Chondrocyte (in vitro differentiated cells): ENCODE results near the gene ATG101. TPM values are rescaled to one million over a fixed set of nuclear protein-coding genes. Genes with fewer than 3 reads are reported as not detected.
A peak's percentile ranks its signal among the peaks of the same experiment; 100 is the strongest.

Experiments used
- DNase-seq: peaks from one replicate; pipeline ENCODE4 v3.0.0; 2021; ENCODE audit warnings: mixed read lengths, low spot score
- H3K27ac Mint-ChIP-seq: one replicate; pipeline ENCODE4 v1.8.0; 2021; ENCODE audit warnings: mild to moderate bottlenecking, moderate library complexity, mixed read lengths; ENCODE audit not compliant: unreplicated experiment
- H3K27me3 Mint-ChIP-seq: 2 replicates; pipeline ENCODE4 v1.8.0; 2021; ENCODE audit warnings: low read depth, mixed read lengths
- H3K36me3 Mint-ChIP-seq: 2 replicates; pipeline ENCODE4 v1.8.0; 2021; ENCODE audit warnings: low read depth, mixed read lengths
- H3K4me1 Mint-ChIP-seq: 2 replicates; pipeline ENCODE4 v1.8.0; 2021; ENCODE audit warnings: low read depth, mild to moderate bottlenecking, mixed read lengths
- H3K4me3 Mint-ChIP-seq: one replicate; pipeline ENCODE4 v1.8.0; 2021; ENCODE audit warnings: mild to moderate bottlenecking, moderate library complexity, mixed read lengths; ENCODE audit not compliant: unreplicated experiment
- H3K9me3 Mint-ChIP-seq: 2 replicates; pipeline ENCODE4 v1.8.0; 2021; ENCODE audit warnings: low read depth, mixed read lengths
- total RNA-seq: library from RNA; stranded (reverse); gene quantifications from 3 replicates; pipeline ENCODE4 v1.2.1, GENCODE V29; 2021
- TF ChIP-seq, protein P1 (sequence below): fragments of 200-600 bp; sonication (generic); IDR thresholded peaks from 2 replicates; pipeline ENCODE4 v1.5.0; 2021; ENCODE audit warnings: antibody characterized with exemption, mild to moderate bottlenecking, moderate library complexity

The ATG101 gene
- total RNA-seq, 1 donor from 2014 or later = 48.0 TPM

DNA sequence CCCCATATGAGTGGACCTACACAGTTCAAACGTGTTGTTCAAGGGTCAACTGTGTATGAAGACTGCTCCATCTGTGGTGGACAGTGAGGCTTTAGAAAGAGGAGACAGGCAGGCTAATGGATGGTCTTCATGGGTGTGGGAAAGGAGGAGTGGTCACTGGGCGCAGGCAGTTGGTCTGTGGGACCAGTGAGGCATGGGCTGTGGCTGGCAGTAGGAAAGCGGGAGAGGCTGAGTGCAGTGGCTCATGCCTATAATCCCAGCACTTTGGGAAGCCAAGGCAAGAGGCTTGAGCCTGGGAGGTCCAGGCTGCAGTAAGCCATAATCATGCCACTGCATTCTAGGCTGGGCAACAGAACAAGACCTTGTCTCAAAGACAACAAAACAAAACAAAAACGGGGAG is 20.5 kb upstream of the ATG101 start:
- DNase-seq = no peak
- Mint-ChIP-seq H3K27me3 (no peaks in the 10 kb centered on the region), H3K36me3 (no peaks in the 10 kb centered on the region), H3K9me3 (no peaks in the 10 kb centered on the region), H3K27ac (no peak overlapping the region), H3K4me3 (peak overlapping the region; percentile 38), H3K4me1 (peaks cover 25% of the 10 kb centered on the region)
- TF ChIP-seq, protein P1, sequence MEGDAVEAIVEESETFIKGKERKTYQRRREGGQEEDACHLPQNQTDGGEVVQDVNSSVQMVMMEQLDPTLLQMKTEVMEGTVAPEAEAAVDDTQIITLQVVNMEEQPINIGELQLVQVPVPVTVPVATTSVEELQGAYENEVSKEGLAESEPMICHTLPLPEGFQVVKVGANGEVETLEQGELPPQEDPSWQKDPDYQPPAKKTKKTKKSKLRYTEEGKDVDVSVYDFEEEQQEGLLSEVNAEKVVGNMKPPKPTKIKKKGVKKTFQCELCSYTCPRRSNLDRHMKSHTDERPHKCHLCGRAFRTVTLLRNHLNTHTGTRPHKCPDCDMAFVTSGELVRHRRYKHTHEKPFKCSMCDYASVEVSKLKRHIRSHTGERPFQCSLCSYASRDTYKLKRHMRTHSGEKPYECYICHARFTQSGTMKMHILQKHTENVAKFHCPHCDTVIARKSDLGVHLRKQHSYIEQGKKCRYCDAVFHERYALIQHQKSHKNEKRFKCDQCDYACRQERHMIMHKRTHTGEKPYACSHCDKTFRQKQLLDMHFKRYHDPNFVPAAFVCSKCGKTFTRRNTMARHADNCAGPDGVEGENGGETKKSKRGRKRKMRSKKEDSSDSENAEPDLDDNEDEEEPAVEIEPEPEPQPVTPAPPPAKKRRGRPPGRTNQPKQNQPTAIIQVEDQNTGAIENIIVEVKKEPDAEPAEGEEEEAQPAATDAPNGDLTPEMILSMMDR = no peak

DNA sequence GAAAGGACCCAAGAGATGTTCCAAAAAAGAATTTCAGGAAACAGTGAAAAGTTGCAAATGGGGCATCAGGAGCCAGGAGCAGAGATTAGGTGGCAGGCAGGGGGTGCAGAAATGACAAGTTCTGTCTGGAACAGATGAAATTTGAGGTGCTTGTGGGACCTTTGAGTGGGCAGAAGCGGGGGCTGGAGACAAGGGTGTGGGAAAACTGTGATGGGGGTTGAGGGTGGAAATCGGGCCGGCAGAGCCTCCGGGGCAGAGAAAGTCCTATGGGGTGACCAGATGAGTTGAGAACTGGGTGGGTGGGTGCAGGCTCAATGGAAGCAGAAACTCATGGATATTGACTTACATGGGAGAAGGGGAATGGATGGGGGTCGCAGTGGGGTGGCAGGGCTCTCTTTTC is 20.1 kb upstream of the ATG101 start:
- no peak overlapping the region for H3K27ac Mint-ChIP-seq
- no peaks in the 10 kb centered on the region for H3K9me3 Mint-ChIP-seq
- H3K4me1 Mint-ChIP-seq = peaks cover 25% of the 10 kb centered on the region
- no peaks in the 10 kb centered on the region for H3K36me3 Mint-ChIP-seq
- H3K4me3 Mint-ChIP-seq = peak overlapping the region; percentile 38
- DNase-seq = no peak
- TF ChIP-seq, protein P1 = no peak
- no peaks in the 10 kb centered on the region for H3K27me3 Mint-ChIP-seq

DNA sequence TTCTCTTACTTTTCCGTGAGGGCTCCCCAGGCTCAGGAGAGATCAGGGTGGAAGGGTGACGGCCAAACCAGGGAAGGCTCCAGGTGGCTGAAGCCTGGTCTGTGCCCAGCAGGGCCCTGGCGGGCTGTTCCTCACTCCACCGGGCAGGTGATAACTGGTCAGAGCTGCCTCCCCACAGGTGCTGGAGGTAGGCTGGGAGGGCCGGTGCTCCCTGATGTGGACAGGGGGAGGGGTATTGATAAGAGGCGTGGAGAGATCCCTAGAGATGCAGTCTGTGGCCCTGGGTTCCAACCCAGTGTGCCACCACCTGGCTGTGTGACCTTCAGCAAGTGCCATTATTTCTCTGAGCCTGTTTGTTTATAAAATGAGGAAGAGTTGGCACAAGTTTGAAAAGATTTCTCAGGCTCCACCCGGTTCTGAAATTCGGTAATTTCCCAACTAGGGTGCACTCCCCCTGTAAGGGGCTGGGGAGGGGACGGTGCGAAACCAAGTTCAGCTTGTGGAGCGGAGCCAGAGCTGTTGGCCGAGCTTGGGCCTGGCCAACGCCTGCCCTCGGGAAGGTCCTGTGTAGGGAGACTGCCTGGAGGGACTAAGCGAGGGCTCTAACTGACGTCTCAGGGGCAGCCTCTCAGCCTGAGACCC is 19.5 kb upstream of the ATG101 start:
- TF ChIP-seq, protein P1 = no peak
- Mint-ChIP-seq H3K9me3 (no peaks in the 10 kb centered on the region), H3K27ac (peak overlapping the region; percentile 89), H3K4me3 (peak overlapping the region; percentile 73), H3K27me3 (no peaks in the 10 kb centered on the region), H3K36me3 (no peaks in the 10 kb centered on the region), H3K4me1 (peaks cover 25% of the 10 kb centered on the region)
- no peak for DNase-seq

DNA sequence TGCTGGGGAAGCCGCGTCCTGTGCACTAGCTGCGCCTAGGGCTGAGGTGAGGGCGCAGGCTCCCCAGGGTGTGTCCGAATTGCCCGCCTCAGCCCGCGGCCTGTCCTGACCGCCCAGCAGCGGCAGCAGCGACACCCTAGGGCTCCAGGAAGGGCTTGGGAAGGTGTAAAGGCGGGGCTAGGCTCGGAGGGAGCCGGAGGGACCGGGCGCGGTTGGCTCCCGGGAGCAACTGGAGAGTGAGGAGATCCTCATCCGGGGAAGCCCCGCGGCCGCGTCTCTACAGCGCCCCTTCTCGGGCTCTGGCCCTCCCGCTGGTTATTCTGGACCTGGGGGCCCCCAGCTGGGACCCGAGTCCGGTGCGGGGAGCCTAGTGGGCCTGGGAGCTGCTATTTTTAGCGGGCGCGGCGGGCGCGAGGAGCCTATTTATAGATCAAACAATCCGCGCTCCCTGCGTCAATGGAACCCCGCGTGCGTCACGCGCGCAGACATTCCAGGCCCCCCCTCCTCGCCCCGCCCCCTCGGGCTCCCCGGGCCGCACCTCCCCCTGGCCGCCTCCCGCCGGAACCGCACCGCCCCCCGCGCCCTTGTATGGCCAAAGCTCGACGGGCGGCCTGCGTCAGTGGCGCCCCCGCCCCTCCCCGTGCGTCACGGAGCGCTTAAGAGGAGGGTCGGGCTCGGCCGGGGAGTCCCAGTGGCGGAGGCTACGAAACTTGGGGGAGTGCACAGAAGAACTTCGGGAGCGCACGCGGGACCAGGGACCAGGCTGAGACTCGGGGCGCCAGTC is 18.8 kb upstream of the ATG101 start, which contains the start of gene NR4A1:
TSS of gene NR4A1 (plus strand) at position 685 of the 784 bp plus-strand sequence. CDS start 2,887 bp downstream, outside the sequence.
- H3K9me3 Mint-ChIP-seq = no peaks in the 10 kb centered on the region
- no peak for DNase-seq
- TF ChIP-seq, protein P1 = peak; percentile 48
- H3K4me3 Mint-ChIP-seq = peak within 1 kb of the TSS; percentile 73
- peaks cover 25% of the 10 kb centered on the region for H3K4me1 Mint-ChIP-seq
- no peaks in the 10 kb centered on the region for H3K27me3 Mint-ChIP-seq
- no peaks in the 10 kb centered on the region for H3K36me3 Mint-ChIP-seq
- peak within 1 kb of the TSS; percentile 89 for H3K27ac Mint-ChIP-seq

DNA sequence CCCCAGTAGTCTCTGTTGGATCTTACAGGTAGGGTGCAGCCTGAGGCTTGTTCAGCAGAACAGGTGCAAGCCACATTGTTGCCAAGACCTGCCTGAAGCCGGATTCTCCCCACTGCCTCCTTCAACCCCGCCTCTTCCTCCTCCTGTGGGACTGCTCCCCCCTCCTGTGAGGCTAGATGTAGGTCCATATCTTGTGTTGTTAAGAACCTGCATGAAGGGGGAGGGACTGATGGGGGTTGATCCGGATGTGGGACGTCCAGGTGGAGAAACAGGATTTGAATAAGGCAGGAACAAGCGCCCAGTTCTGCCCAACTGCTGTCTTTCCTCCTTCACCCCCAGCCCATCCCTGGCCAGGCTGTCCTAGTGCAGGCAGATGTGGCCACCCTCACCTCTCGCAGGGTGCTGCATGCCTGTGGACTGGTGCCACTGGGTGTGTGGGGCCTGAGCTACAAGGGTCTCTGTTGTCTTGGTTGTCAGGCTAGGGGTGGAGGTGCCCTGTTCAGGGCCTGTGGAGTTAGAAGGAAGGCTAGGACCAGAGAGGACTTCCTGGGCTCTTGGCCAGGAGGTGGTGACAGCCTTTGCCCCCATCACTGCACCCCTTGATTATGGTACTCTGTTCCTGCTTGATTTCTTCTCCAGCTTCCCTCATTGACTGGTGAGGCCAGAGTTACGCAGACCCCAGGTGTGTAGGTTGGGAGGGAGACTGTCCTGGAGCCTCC is 17.2 kb upstream of the ATG101 start:
- no peak for DNase-seq
- no peak overlapping the region for H3K27ac Mint-ChIP-seq

More for the DNA sequence above, 17.2 kb upstream of the ATG101 start:
- Mint-ChIP-seq H3K27me3 (no peaks in the 10 kb centered on the region), H3K9me3 (no peaks in the 10 kb centered on the region), H3K4me3 (peak overlapping the region; percentile 21), H3K36me3 (peaks cover 3% of the 10 kb centered on the region), H3K4me1 (peaks cover 25% of the 10 kb centered on the region)
- TF ChIP-seq, protein P1 = no peak
